Measurements from ENCODE around the gene RXRA.

DNA sequence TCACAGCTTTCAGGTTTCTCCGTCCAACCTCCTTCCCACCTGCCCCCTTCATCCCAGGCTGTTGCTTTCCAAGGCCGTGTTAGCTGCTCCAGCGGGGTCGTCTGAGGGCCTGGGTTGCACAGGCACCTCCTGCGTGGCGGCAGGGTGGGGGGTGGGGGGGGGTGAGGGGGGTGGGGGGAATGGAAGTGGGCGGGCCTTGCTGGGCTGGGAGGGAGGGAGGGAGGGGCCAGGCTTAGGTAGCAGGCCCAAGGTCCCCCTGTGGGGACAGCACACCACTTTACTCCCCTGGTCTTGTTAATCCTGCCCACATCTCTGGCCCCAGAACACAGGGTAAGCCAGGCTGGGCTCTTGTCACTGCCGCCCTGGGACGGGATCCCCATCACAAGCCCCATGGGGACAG, 99.1 kb downstream of the RXRA start:
- TF ChIP-seq CTCF (IDR thresholded peaks at IDR 0.05; ENCODE audit: insufficient read depth, low read length) (no peak), POLR2AphosphoS5 (IDR thresholded peaks at IDR 0.05; ENCODE audit: low read depth) (no peak)
- TF ChIP-seq, protein P1, sequence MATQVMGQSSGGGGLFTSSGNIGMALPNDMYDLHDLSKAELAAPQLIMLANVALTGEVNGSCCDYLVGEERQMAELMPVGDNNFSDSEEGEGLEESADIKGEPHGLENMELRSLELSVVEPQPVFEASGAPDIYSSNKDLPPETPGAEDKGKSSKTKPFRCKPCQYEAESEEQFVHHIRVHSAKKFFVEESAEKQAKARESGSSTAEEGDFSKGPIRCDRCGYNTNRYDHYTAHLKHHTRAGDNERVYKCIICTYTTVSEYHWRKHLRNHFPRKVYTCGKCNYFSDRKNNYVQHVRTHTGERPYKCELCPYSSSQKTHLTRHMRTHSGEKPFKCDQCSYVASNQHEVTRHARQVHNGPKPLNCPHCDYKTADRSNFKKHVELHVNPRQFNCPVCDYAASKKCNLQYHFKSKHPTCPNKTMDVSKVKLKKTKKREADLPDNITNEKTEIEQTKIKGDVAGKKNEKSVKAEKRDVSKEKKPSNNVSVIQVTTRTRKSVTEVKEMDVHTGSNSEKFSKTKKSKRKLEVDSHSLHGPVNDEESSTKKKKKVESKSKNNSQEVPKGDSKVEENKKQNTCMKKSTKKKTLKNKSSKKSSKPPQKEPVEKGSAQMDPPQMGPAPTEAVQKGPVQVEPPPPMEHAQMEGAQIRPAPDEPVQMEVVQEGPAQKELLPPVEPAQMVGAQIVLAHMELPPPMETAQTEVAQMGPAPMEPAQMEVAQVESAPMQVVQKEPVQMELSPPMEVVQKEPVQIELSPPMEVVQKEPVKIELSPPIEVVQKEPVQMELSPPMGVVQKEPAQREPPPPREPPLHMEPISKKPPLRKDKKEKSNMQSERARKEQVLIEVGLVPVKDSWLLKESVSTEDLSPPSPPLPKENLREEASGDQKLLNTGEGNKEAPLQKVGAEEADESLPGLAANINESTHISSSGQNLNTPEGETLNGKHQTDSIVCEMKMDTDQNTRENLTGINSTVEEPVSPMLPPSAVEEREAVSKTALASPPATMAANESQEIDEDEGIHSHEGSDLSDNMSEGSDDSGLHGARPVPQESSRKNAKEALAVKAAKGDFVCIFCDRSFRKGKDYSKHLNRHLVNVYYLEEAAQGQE (IDR thresholded peaks at IDR 0.05; ENCODE audit: insufficient replicate concordance, low read depth), result no peak
